Measurements from ENCODE around the gene EVA1A. TPM values are rescaled to one million over a fixed set of nuclear protein-coding genes. Genes with fewer than 3 reads are reported as not detected.

The EVA1A gene
- total RNA-seq, 2 donors from 2014 or later = 1.2 to 1.8 TPM

DNA sequence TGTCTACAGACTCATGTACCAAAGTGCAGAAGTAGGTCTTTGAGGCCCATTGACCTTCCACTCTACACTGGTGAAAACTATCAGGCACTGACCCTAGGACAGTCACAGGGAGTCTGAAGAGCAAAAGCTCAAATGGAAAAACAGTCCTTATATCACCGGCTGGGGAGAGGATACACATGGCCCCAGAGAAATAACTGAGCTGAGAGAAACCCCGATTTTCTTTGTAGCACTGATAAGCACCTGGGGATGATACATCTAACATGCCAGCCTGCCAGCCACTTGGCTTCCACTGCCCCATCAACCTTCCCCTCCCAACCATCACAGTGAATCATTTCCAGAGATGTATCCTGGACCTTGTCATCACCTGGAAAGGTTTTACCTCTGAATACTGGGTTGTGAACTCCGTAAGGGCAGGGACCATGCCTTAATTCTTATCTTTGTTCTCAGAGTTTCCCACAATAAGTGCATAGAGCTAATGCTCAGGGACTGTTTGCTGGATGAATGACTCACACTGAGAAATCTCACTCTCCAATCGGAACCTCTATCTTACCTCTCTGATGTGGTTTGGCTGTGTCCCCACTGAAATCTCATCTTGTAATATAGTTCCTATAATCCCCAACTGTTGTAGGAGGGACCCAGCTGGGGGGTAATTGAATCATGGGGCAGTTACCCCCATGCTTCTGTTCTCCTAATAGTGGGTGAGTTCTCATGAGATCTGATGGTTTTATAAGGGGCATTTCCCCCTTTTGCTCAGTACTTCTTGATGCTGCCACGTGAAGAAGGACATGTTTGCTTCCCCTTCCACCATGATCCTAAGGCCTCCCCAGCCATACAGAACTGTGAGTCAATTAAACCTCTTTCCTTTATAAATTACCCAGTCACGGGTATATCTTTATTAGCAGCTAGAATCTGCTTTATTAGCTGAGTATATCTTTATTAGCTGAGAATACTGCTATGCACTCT is 37.1 kb downstream of the EVA1A start:
- TF ChIP-seq, protein P1, sequence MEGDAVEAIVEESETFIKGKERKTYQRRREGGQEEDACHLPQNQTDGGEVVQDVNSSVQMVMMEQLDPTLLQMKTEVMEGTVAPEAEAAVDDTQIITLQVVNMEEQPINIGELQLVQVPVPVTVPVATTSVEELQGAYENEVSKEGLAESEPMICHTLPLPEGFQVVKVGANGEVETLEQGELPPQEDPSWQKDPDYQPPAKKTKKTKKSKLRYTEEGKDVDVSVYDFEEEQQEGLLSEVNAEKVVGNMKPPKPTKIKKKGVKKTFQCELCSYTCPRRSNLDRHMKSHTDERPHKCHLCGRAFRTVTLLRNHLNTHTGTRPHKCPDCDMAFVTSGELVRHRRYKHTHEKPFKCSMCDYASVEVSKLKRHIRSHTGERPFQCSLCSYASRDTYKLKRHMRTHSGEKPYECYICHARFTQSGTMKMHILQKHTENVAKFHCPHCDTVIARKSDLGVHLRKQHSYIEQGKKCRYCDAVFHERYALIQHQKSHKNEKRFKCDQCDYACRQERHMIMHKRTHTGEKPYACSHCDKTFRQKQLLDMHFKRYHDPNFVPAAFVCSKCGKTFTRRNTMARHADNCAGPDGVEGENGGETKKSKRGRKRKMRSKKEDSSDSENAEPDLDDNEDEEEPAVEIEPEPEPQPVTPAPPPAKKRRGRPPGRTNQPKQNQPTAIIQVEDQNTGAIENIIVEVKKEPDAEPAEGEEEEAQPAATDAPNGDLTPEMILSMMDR (conservative IDR thresholded peaks at IDR 0.05) = no peak
- Mint-ChIP-seq H3K27me3 (ENCODE audit: insufficient read depth) (peaks cover 9% of the 10 kb centered on the region), H3K27ac (no peak overlapping the region), H3K9me3 (no peaks in the 10 kb centered on the region), H3K36me3 (ENCODE audit: low read depth) (no peaks in the 10 kb centered on the region), H3K4me1 (peaks cover 20% of the 10 kb centered on the region), H3K4me3 (no peak overlapping the region)
- DNase-seq = no peak
- no peak overlapping the region for H3K27ac ChIP-seq (ENCODE audit: low read depth, low read length)
- H3K9ac ChIP-seq (ENCODE audit: extremely low read depth, low read length, poor library complexity, severe bottlenecking) = no peak overlapping the region
- 86 to 100% methylated on average over 2 to 6 of the region's 6 CpGs for WGBS, 2 experiments (ENCODE audit: insufficient coverage in 1 of 2, insufficient read length in 1 of 2)
- H3K4me1 ChIP-seq (ENCODE audit: control insufficient read depth, insufficient read depth, low read length) = peaks cover 6% of the 10 kb centered on the region
- no peaks in the 10 kb centered on the region for H3K36me3 ChIP-seq (ENCODE audit: control insufficient read depth, insufficient read depth, low read length)
- H3K27me3 ChIP-seq (ENCODE audit: control insufficient read depth, insufficient read depth, low read length, poor library complexity, severe bottlenecking) = no peaks in the 10 kb centered on the region
- H3K9me3 ChIP-seq (ENCODE audit: control insufficient read depth, low read length) = no peaks in the 10 kb centered on the region
- no peak overlapping the region for H3K4me3 ChIP-seq (ENCODE audit: low read length)

DNA sequence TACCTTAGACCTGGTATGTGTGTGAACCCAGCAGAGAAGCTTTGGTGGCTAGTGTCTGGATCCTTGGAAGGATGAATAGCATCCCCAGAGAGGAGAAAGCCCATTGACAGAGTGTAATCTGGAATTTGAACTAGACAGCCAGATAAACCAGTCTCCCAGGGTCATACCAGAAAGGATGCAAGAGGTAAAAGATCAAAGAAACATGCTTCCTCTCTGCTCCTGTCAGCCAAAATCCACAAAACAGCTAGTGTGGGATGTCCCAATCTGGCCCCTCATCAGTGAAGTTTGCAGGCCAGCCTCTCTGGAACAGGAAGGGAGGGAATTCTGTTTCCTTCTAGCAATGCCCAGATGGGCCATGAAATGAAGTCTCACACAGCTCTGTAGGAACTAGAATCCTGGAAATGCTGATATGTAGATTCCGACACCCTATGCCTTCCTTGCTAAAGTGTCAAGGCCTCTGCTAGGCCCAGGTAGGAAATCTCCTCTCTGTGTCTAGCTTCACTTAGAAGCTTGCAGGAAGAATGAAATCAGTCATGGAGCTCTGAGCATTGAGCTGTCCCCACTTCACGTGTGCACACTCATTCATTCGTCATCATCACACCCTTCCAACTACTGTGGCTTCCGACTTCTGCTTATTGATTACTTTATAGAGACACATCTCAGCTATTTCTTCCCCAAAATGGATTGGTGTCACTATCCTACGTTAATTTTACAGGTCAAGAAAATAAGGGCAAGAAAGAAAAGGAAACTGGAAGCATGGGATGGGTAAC is 38.0 kb downstream of the EVA1A start:
- H3K4me1 Mint-ChIP-seq = peaks cover 11% of the 10 kb centered on the region
- 94 to 100% methylated on average over 2 to 5 of the region's 5 CpGs for WGBS, 2 experiments (ENCODE audit: insufficient coverage in 1 of 2, insufficient read length in 1 of 2)
- Histone ChIP-seq H3K27ac (ENCODE audit: low read depth, low read length) (no peak overlapping the region), H3K9ac (ENCODE audit: extremely low read depth, low read length, poor library complexity, severe bottlenecking) (no peak overlapping the region), H3K27me3 (ENCODE audit: control insufficient read depth, insufficient read depth, low read length, poor library complexity, severe bottlenecking) (no peaks in the 10 kb centered on the region), H3K9me3 (ENCODE audit: control insufficient read depth, low read length) (no peaks in the 10 kb centered on the region), H3K4me3 (ENCODE audit: low read length) (no peak overlapping the region), H3K36me3 (ENCODE audit: control insufficient read depth, insufficient read depth, low read length) (no peaks in the 10 kb centered on the region), H3K4me1 (ENCODE audit: control insufficient read depth, insufficient read depth, low read length) (peaks cover under 1% of the 10 kb centered on the region)
- no peaks in the 10 kb centered on the region for H3K9me3 Mint-ChIP-seq
- no peaks in the 10 kb centered on the region for H3K36me3 Mint-ChIP-seq (ENCODE audit: low read depth)
- peaks cover 9% of the 10 kb centered on the region for H3K27me3 Mint-ChIP-seq (ENCODE audit: insufficient read depth)
- H3K27ac Mint-ChIP-seq = no peak overlapping the region
- H3K4me3 Mint-ChIP-seq = no peak overlapping the region
- TF ChIP-seq, protein P1 (conservative IDR thresholded peaks at IDR 0.05) = no peak
- no peak for DNase-seq

DNA sequence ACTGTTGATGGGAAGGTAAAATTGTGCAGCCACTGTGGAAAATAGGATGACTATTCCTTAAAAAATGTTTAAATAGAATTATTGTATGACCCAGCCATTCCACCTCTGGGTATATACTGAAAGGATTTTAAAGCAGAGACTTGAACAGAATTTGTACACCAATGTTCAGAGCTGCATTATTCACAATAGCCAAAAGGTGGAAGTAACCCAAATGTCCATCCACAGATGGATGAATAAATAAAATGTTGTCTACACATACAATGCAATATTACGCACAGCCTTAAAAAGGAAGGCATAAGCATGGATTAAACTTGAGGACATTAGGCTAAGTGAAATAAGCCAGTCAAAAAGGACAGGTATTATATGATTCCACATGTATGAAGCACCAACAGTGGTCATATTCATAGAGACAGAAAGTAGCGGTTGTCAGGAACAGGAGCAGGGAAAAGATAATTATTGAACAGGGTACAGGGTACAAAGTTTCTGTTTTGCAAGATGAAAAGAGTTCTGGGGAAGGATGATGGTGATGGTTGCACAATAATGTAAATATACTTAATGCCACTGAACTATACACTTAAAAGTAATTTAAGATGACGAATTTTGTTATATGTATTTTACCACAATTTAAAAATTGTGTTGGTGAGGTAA is 39.4 kb downstream of the EVA1A start:
- H3K4me3 ChIP-seq (ENCODE audit: low read length) = no peak overlapping the region
- H3K27ac ChIP-seq (ENCODE audit: low read depth, low read length) = no peak overlapping the region
- H3K4me1 Mint-ChIP-seq = peaks cover 8% of the 10 kb centered on the region
- no peak overlapping the region for H3K27ac Mint-ChIP-seq
- H3K9me3 Mint-ChIP-seq = no peaks in the 10 kb centered on the region
- H3K4me1 ChIP-seq (ENCODE audit: control insufficient read depth, insufficient read depth, low read length) = no peaks in the 10 kb centered on the region
- DNase-seq = no peak
- H3K9me3 ChIP-seq (ENCODE audit: control insufficient read depth, low read length) = no peaks in the 10 kb centered on the region
- H3K36me3 ChIP-seq (ENCODE audit: control insufficient read depth, insufficient read depth, low read length) = no peaks in the 10 kb centered on the region
- no peaks in the 10 kb centered on the region for H3K27me3 ChIP-seq (ENCODE audit: control insufficient read depth, insufficient read depth, low read length, poor library complexity, severe bottlenecking)
- TF ChIP-seq, protein P1 (conservative IDR thresholded peaks at IDR 0.05) = no peak
- H3K9ac ChIP-seq (ENCODE audit: extremely low read depth, low read length, poor library complexity, severe bottlenecking) = no peak overlapping the region
- H3K36me3 Mint-ChIP-seq (ENCODE audit: low read depth) = no peaks in the 10 kb centered on the region
- 71 to 98% methylated on average over 2 to 3 of the region's 3 CpGs for WGBS, 2 experiments (ENCODE audit: insufficient coverage in 1 of 2, insufficient read length in 1 of 2)
- H3K4me3 Mint-ChIP-seq = no peak overlapping the region
- H3K27me3 Mint-ChIP-seq (ENCODE audit: insufficient read depth) = peaks cover 9% of the 10 kb centered on the region
